ENCODE measurements around the gene PKLR. TPM values are rescaled to one million over a fixed set of nuclear protein-coding genes. Genes with fewer than 3 reads are reported as not detected.
A peak's percentile ranks its signal among the peaks of the same experiment; 100 is the strongest.

The PKLR gene
- total and polyA plus RNA-seq, 2 of the 4 experiments (the other 2 are of a cell fraction), result 0.03 TPM; not detected in 1

DNA sequence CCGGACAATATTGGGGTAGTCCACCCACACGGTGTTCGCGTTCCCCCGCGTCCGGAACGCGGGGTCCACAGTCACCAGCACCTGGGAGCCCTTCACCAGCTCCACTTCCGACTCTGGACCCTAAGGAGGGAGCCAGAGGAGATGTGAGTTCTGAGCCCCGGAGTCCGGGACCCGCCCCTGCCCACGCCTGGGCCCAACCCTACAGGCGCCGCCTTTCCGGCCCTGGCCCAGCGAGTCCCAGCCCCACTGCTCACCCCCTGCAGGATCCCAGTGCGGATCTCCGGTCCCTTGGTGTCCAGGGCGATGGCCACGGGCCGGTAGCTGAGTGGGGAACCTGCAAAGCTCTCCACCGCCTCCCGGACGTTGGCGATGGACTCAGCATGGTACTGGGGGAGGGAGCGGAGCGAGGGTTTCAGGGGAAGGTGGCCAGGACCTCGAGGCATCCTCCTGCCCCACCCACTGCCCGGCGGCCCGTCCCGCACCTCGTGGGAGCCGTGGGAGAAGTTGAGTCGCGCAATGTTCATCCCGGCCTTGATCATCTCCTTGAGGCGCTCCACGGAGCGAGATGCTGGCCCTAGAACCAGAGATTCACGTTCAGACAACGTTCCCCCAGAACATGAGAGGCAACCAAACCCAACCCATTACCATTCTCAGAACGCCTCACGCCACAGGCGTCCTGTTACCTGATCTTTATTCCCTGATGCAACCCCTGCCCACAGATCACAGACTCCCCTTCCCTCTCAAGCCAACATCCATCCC lies 5.9 kb downstream of the PKLR start:
- no peak overlapping the region for H2BK5ac ChIP-seq (ENCODE audit: low read depth, low read length, poor library complexity, severe bottlenecking)
- peaks cover 2% of the 10 kb centered on the region; the same call in 1 of the 2 replicates for H3K9me3 ChIP-seq (ENCODE audit: control insufficient read depth, insufficient read depth, low read length)
- no peak overlapping the region for H3K23ac ChIP-seq (ENCODE audit: low read depth, low read length)
- ChIA-PET CTCF (interaction anchor here (0.6 kb wide), 1 partner anchor 20 kb away, joined by 8 read pairs; no protein-coding TSS in a partner anchor), POLR2A (ENCODE audit: unreplicated experiment) (no interaction called here)
- no peak overlapping the region for H2BK15ac ChIP-seq (ENCODE audit: low read depth, low read length)
- no peak overlapping the region for H3K4ac ChIP-seq (ENCODE audit: low read depth, low read length)
- ATAC-seq (ENCODE audit: low read depth), result no peak
- H3K9ac ChIP-seq (ENCODE audit: low read depth, low read length), result no peak overlapping the region
- peak overlapping the region; percentile 70 for H2AFZ ChIP-seq (replicated peaks; ENCODE audit: low read length, poor library complexity)
- H3K4me1 ChIP-seq (ENCODE audit: control insufficient read depth, insufficient read depth, low read length), result no peaks in the 10 kb centered on the region
- intact Hi-C loops (cut with micrococcal nuclease), result no loop called here
- H4K20me1 ChIP-seq (ENCODE audit: insufficient read depth, low read length), result no peaks in the 10 kb centered on the region
- no peak overlapping the region for H3K18ac ChIP-seq (ENCODE audit: low read depth, low read length)
- H3K4me3 ChIP-seq (ENCODE audit: insufficient read depth, low read depth, low read length), result no peak overlapping the region
- H4K91ac ChIP-seq (ENCODE audit: insufficient read depth, low read depth, low read length), result no peak overlapping the region
- no peak overlapping the region for H3K56ac ChIP-seq (ENCODE audit: extremely low read depth, insufficient read depth, low read length)
- no peak overlapping the region for H3K14ac ChIP-seq (replicated peaks; ENCODE audit: low read depth, low read length)
- no peaks in the 10 kb centered on the region for H3K9me1 ChIP-seq (ENCODE audit: insufficient read depth, low read length)
- no peak overlapping the region; the same call in 1 of the 2 replicates for H3K4me2 ChIP-seq (ENCODE audit: low read depth, low read length)
- no peak overlapping the region for H2AK9ac ChIP-seq (replicated peaks; ENCODE audit: low read depth, low read length, poor library complexity)
- peaks cover 54% of the 10 kb centered on the region for H3K27me3 ChIP-seq (ENCODE audit: control insufficient read depth, insufficient read depth, low read length)
- H4K8ac ChIP-seq (ENCODE audit: low read depth in 2 of 2, low read length in 2 of 2), result no peak overlapping the region
- H3K79me1 ChIP-seq (ENCODE audit: low read depth in 1 of 2, low read length in 2 of 2), result no peaks in the 10 kb centered on the region
- dilution Hi-C loops (cut with HindIII; ENCODE audit: low sequenced_read_pairs, unreplicated experiment), result no loop called here
- no peak overlapping the region for H2BK20ac ChIP-seq (ENCODE audit: low read depth, low read length)
- no peak overlapping the region for H2BK120ac ChIP-seq (ENCODE audit: low read depth, low read length)
- H3K27ac ChIP-seq (ENCODE audit: insufficient read depth, low read length), result no peak overlapping the region
- BruUV-seq (replicated peaks), result no TSS peak
- 8% methylated on average over 13 of the region's 47 CpGs; no CpG with 5 or more reads in 1 of the 2 experiments for WGBS, 2 experiments (ENCODE audit: extremely low coverage in 2 of 2, insufficient read length in 1 of 2)
- DNase-seq, result no peak
- H2AK5ac ChIP-seq (ENCODE audit: low read depth, low read length), result no peak overlapping the region
- in situ Hi-C loops (cut with MboI; ENCODE audit: low sequenced_read_pairs), result no loop called here
- no peaks in the 10 kb centered on the region for H3K36me3 ChIP-seq (ENCODE audit: control insufficient read depth, insufficient read depth, low read length)
- no peak overlapping the region for H4K5ac ChIP-seq (ENCODE audit: low read depth, low read length)
- TF ChIP-seq MAFK (IDR thresholded peaks at IDR 0.05; ENCODE audit: low read depth, low read length), result no peak
- TF ChIP-seq FOS (IDR thresholded peaks at IDR 0.05; ENCODE audit: low read depth, low read length), result no peak
- TF ChIP-seq BHLHE40 (IDR thresholded peaks at IDR 0.05; ENCODE audit: low read depth, low read length), result no peak
- no peak for TF ChIP-seq NFE2L2 (IDR thresholded peaks at IDR 0.05; ENCODE audit: low read depth, low read length)
- no peak for TF ChIP-seq MXI1 (IDR thresholded peaks at IDR 0.05; ENCODE audit: borderline replicate concordance, low read depth, low read length)
- TF ChIP-seq USF2 (IDR thresholded peaks at IDR 0.05; ENCODE audit: low read depth, low read length), result no peak
- TF ChIP-seq, protein P1, sequence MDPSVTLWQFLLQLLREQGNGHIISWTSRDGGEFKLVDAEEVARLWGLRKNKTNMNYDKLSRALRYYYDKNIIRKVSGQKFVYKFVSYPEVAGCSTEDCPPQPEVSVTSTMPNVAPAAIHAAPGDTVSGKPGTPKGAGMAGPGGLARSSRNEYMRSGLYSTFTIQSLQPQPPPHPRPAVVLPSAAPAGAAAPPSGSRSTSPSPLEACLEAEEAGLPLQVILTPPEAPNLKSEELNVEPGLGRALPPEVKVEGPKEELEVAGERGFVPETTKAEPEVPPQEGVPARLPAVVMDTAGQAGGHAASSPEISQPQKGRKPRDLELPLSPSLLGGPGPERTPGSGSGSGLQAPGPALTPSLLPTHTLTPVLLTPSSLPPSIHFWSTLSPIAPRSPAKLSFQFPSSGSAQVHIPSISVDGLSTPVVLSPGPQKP (IDR thresholded peaks at IDR 0.05; ENCODE audit: borderline replicate concordance, low read depth, low read length), result no peak
- TF ChIP-seq, protein P2, sequence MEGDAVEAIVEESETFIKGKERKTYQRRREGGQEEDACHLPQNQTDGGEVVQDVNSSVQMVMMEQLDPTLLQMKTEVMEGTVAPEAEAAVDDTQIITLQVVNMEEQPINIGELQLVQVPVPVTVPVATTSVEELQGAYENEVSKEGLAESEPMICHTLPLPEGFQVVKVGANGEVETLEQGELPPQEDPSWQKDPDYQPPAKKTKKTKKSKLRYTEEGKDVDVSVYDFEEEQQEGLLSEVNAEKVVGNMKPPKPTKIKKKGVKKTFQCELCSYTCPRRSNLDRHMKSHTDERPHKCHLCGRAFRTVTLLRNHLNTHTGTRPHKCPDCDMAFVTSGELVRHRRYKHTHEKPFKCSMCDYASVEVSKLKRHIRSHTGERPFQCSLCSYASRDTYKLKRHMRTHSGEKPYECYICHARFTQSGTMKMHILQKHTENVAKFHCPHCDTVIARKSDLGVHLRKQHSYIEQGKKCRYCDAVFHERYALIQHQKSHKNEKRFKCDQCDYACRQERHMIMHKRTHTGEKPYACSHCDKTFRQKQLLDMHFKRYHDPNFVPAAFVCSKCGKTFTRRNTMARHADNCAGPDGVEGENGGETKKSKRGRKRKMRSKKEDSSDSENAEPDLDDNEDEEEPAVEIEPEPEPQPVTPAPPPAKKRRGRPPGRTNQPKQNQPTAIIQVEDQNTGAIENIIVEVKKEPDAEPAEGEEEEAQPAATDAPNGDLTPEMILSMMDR (conservative IDR thresholded peaks at IDR 0.05; ENCODE audit: low read depth, low read length), result no peak
- no peak for TF ChIP-seq CHD1 (IDR thresholded peaks at IDR 0.05; ENCODE audit: low read depth, low read length)
- TF ChIP-seq RFX5 (IDR thresholded peaks at IDR 0.05; ENCODE audit: low read depth, low read length), result no peak
- no peak for TF ChIP-seq RCOR1 (IDR thresholded peaks at IDR 0.05; ENCODE audit: insufficient replicate concordance, low read length)
- no peak for TF ChIP-seq POLR2A (IDR thresholded peaks at IDR 0.05; ENCODE audit: low read depth, low read length)
- TF ChIP-seq SMC3 (IDR thresholded peaks at IDR 0.05; ENCODE audit: low read depth, low read length), result no peak
- no peak for TF ChIP-seq MAZ (IDR thresholded peaks at IDR 0.05; ENCODE audit: borderline replicate concordance, low read depth, low read length)
- no peak for TF ChIP-seq CEBPB (IDR thresholded peaks at IDR 0.05; ENCODE audit: low read depth, low read length)
